Activated gamma-delta T cell (primary cell): Measurements from ENCODE around the gene LUC7L2.
"Not testable (repeated sequence)": the region's sequence is repeated elsewhere in the genome, so short reads cannot be mapped to it uniquely, and the experiment has no call there.

Experiments used
- DNase-seq: peaks from one replicate; lab custom pipeline; 2025; lab: John Stamatoyannopoulos, UW

LUC7L2 gene

DNA sequence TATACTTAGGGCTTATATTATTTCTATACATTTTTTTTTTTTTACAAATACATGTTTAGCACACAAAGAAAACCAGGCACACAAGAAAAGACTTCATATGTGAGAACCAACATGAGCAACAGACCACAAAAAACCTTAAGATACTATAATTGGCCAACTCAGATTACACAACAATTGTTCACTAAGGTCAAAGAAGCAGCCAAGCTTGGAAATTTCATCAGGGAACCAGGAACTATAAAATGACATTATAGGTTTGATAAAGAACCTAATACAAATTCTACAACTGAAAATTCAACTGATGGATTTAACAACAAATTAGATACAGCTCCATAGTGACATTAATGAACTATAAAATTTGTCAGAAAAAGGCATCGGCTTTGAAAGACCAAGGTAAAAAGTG lies 4.4 kb upstream of the LUC7L2 start:
- no peak for DNase-seq

DNA sequence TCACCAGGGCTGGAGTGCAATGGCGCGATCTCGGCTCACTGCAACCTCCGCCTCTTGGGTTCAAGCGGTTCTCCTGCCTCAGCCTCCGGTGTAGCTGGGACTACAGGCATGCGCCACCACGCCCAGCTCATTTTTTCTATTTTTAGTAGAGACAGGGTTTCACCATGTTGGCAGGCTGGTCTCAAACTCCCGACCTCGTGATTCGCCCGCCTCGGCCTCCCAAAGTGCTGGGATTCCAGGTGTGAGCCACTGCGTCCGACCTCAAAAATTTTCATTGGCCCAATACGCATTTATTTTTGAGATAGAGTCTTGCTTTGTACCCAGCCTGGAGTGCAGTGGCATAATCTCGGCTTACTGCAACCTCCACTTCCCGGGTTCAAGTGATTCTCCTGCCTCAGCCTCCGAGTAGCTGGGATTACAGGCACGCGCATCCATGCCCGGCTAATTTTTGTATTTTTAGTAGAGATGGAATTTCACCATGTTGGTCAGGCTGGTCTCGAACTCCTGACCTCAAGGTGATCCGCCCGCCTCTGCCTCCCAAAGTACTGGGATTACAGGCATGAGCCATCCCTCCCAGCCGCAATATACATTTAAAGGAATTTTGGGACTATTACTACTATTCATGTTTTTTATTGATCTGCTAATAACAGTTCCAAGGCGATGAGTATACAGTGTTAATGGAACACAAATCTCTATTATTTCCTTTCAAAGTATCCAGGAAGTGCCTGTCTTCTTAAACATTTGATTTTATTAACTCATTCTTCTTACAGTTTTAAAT lies 1.8 kb upstream of the LUC7L2 start:
- not testable (repeated sequence) for DNase-seq

DNA sequence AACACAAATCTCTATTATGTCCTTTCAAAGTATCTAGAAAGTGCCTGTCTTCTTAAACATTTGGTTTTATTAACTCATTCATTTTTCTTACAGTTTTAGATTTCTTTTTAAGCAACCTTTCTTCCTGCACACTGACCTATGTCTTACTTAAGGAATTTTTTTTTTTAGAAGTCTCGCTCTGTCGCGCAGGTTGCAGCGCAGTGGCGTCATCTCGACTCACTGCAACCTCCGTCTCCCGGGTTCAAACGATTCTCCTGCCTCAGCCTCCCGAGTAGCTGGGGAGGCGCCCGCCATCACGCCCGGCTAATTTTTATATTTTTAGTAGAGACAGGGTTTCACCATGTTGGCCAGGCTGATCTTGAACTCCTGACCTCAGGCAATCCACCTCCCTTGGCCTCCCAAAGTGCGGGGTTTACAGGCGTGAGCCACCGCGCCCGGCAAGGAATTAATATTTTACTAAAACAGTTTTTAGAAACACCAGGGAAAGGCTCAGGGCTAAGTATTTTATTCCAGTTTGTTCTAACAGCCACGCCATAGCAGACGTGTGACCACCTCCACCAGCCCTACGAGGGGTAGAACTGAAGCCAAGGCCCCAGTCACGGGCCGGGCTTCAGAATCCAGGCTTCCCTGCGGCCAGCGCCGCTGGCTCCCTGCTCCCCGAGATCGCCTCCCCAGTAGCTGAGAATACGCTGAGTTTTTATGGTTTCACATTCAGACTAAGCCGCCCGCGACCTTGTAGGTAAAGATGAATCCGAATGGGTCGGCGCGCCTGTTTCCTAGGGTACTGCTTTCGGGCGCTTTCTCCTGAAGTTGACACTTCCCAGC lies 941 bp upstream of the LUC7L2 start:
- no peak for DNase-seq

DNA sequence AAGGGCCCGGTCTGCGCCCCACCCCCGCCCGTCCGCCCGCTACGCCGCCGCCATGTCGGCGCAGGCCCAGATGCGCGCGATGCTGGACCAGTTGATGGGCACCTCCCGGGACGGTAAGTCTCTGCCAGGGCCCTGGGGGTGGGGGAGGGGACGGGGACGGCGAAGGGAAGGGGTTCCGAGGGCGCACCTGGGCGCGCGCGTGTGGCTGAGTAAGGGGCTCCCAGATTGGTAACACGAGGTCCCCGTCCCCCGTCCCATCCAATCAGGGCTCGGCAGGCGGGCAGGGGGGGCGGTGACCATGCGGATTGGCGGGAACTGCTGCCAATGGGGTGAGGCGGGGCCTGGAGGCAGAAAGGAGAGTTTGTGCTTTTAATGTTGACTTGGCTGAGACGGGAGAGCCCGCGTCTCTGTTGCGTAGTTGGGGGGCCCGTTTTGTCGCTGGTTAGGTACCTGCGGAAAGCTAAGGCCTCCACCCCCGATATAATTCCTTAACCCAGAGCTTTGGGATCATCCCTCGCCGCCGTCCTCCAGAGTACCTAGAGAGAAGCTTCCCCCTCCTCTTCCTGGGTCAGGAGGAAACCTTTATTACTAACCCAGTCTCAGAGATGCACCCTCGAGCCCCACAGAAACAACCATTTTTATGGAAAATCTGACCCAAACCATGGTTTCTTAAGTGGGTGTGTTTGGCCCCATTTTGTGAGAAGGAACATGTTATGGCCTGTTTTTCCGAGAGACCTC lies 685 bp downstream of the LUC7L2 start:
- peak; percentile 95 for DNase-seq

DNA sequence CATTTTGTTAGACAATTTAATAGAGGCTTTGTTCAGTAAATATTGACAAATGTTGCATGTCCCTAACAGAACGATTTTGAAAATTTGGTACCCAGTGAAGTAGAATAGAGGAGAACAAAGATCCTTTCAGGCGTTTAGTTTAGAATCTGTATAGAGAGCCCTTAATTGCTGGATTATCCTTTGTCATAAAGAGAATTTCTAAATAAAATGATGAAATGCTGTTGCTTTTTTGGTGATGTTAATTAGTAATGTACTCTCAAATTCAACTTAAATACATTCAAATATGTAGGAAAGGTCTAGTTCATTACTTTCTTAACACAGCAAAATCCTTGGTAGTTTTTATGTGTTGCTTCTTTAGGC lies 1.2 kb downstream of the LUC7L2 start:
- DNase-seq: no peak

DNA sequence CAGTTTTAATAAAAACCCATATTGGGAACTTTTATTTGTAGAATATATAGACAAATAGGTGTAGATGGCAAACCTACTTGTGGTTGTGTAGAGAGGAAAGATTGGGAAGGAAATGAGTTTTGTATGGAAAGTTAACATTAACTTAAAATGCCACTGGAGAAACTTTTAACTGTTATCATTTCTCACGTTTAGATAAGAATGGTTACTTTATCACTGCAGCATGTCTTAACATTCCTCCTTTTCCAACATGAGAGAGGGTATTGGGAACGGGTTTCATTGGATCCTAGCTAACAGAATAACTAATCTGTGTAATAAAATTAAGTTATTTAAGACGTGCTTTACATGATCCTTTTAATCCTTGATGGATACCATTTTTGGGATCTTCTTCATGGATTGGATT lies 1.8 kb downstream of the LUC7L2 start:
- DNase-seq: no peak

DNA sequence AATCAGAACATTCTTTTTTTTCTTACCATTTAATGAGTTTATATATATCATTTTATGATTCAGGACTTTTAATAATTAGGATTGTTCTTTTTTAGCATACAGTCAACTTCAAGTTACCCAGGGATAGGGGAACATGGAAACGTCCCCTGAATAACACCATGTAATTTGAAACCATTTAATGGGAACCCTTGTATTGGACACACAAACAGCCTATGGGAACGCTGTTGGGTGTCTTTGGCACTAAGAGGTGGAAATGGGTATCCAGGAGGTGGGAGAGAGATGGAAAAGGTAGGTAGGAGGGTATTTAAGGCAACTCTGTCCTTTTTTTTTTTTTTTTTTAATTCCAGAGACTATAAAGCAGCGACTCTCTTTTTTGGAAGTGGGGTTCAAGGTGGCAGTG lies 2.6 kb downstream of the LUC7L2 start:
- no peak for DNase-seq

DNA sequence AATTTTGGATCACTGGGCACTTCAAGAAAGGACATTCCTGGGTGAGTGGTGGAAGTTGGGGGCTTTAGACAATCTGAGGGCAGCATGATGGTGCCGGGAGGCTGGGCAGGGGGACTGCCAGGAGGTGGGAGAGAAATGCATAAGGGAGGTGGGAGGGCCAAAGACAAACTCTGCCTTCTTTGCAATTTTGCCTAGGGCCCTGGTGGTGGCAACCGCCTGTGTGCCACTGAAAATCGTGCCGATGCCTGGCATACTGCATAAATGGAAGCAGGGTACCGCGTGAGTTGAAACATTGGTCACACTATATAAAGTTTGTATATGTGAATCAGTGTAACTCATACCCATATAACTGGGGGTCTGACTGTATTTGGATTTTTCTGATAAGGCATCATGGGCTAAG lies 3.3 kb downstream of the LUC7L2 start:
- DNase-seq: no peak

DNA sequence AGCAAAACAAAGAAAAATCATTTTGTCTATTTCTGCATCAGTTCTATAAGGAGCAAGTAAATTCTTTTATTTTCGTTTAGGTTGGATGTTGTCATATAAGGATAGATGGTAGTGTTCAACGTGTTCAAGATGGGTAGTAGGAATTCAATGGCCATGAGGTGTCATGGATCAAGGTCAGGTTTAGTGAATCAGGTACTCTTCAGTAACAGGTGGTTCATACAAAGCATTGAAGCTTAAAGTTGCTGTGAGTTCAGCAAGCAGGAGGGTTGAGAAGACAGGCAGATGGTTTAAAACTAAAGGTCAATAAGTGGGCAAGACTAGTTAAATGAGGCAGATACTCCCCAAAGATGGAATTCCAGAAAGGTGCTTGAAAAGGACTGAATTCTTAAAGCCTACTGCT lies 5.6 kb downstream of the LUC7L2 start:
- DNase-seq: no peak

DNA sequence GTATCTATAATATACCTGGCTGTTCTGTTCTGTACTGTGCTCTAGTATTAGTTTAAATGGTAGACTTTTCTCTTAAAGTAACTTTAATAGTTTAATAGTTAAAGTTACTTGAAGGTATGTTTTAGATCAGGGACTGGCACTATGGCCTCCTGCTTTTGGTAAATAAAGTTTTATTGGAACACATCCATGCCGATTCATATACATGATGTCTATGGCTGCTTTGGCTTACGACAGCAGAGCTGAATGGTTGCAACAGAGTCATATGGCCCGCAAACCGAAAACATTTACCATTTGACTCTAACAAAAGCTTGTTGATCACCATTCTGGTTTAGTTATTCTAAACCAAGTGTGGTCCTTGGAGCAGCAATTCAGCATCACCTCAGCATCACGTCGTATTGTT lies 6.7 kb downstream of the LUC7L2 start:
- DNase-seq: no peak

DNA sequence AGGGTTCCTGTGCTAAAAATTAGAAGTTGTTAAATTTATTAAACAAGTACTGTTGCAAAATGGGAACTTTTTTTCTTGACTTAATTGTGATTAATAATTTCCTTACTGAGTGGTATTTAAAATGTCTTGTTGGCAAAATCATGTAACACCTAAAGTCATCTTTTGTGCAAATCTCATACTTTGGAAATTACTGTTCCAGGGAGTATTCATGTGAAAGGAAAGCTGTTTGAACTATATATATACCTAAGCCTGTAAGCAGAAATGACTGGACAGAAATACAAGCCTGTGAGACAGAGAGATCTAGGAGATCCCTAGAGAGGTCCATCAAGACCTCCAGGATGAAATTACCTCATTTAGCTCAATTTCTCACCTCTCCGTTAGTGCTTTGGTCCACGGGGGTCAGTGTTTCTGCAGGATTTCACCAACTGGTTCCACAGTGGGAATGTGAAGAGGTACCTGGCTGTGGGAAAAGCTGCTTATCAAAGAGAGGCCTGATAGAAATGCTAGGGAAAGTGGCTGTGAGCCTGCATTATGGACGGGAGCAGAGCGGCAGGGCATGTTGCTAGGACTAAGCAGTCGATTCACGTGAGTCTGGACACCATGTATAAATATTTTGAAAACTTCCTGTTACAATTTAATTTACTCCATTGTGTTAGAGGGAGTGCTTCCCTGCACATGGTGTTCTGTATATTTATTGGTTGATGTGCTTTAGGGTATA lies 7.9 kb downstream of the LUC7L2 start:
- no peak for DNase-seq

DNA sequence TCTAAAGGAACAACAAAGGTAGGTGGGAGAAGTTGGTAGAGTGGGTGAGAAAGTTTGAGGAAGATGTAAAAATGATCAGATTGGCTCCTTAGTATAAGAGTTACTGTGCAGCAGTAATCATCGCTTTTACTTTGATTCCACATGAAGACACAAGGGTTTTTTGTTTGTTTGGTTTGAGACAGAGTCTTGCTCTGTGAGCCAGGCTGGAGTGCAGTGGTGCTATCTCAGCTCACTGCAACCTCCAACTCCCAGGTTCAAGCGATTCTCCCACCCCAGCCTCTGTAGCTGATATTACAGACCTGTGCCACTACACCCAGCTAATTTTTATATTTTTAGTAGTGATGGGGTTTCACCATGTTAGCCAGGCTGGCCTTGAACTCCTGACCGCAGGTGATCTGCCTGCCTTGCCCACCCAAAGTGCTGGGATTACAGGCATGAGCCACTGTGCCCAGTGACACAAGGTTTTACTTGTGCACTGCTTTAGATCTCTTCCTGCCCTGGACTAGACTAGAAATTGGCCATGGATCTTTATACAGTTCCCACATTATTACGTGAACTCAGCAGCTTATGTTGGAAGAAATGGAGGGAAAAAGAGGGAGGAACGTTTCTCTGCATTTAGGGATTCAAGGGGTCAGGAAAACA lies 10.7 kb downstream of the LUC7L2 start:
- no peak for DNase-seq

DNA sequence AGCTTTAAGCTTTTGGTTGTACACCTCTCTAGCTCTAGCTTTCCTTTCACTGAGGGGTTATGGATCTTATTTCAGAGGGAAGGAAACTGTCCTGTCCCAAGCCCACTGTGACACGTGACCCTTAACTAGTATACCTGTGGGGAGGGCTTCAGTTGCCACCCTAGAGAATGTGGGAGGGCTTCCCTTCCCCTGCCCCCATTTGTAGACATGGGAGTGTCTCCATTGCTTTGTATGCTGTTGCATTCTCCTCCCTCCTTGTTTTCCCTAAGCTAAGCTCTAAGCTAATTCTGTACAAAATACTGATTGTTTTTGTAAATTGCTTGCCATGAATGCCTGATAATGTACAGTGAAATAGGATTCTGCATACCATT lies 11.2 kb downstream of the LUC7L2 start:
- DNase-seq: no peak

DNA sequence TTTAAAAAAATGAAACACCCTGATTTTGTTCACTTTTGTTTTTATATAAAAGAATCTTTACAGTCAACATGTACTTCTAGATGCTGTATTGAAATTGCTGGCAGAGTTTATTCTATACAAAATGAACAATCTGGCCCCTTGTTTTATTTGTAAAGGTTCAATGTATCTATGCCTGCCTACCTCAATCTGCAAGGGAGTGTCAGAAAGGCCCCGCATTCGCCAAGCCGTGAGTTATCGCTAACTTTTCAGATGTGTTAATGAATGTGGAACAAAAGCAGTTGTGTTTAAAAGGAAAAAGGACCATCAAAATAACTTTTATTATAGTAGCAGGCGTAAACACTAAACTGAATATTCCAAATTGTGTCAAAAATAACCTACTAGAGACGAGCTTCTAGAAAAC lies 14.6 kb downstream of the LUC7L2 start:
- no peak for DNase-seq

DNA sequence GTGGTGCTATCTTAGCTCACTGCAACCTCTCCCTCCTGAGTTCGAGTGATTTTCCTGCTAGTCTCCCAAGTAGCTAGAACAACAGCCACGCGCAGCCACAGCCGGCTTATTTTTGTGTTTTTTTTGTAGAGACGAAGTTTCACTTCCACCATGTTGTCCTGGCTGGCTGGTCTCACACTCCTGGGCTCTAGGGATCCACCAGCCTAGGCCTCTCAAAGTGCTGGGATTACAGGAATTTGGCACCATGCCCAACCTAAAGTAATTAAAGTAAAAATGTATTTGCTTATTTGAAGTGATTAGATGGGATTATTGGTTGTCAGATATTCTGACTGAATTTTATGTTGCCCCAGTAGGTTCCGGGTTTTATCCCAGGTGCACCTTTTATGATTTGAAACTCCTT lies 22.7 kb downstream of the LUC7L2 start:
- no peak for DNase-seq

DNA sequence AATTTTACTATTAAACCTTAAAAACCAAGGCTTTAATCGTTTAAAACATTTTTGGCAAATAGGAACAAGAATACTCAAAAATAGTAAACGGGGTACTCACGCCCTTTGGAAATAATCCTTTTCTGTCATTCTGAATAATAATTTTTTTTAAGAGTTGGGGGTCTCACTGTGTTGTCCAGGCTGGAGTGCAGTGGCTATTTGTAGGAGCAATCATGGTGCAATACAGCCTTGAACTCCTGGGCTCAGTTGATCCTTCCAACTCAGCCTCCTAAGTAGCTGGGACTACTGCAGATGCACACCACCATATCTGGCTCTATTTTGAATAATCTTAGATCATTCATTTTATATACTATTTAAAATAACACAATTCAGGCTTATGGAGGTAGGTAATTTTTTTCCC lies 24.9 kb downstream of the LUC7L2 start:
- DNase-seq: no peak

DNA sequence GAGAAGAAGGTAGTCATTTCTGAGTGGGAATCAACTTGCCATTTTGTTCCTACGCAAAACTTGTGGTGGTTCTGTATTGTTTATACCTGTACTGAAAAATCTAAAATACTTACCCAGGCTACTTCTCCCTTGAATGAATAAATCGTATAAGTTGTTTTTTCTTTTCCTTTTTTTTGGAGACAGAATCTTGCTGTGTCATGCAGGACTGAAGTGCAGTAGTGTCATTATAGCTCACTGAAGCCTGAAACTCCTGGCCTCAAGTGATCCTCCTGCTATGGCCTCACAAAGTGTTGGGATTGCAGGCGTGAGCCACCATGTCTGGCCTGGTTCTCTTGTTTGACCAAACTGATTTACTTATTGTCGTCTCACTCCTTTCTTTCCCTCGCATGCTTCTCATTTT lies 27.9 kb downstream of the LUC7L2 start:
- DNase-seq: no peak

DNA sequence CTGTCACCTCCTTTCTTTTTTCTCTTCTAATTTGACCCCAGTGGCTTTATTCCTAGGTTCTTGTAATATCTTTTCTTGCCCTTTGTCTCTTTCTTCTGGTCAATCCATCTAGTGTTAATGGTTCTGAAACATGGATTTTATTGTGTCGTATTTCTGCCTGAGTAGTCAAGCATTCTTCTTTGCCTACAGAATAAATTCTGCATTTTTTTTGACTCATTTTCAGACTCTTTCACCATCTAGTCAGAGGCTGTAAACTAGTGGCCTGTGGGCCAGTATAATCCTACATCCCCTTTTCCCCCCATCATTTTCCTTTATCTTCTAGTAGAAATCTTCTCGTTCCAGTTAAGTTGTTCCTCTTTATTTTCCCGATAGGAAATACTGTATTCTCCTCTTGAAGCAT lies 29.4 kb downstream of the LUC7L2 start:
- no peak for DNase-seq

DNA sequence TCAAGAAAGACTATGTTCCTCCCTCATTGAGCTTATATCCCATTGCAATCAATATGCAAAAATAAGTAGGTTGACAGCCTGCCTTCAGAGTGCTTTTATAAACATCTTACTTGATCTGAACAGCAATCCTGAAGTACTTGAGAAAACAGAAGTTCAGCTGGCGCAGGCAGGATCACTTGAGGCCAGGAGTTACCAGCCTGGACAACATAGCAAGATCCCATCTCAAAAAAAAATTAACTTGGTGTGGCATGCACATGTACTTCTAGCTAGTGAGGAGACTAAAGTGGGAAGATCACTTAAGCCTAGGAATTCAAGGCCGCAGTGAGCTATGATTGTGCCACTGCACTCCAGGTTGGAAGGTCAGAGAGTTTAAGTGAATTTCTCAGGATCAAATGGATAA lies 30.1 kb downstream of the LUC7L2 start:
- no peak for DNase-seq

DNA sequence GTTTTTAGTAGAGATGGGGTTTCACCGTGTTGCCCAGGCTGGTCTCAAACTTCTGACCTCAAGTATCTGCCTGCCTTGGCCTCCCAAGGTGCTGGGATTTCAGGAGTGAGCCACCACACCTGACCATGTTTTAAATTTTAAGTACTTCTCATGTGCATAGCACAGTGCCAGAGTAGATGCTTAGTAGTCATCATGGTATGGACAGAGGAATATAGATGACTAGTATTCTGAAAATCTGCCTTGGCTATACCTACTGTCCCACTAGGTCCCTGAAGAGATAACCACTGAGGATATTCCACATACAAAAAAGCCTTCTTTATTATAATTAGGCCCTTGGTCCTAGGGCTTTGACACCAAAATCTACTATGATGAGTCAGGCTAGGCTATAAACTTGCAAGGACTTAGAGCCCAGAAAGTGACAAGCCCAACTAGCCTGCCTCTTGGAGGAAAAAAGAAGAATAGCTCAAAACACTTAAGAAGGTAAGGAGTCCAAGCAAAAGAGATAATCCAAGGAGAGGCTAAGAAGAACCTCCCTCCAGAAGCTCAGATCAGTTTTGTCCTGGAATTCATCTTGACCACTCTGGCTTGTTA lies 34.0 kb downstream of the LUC7L2 start:
- DNase-seq: no peak

DNA sequence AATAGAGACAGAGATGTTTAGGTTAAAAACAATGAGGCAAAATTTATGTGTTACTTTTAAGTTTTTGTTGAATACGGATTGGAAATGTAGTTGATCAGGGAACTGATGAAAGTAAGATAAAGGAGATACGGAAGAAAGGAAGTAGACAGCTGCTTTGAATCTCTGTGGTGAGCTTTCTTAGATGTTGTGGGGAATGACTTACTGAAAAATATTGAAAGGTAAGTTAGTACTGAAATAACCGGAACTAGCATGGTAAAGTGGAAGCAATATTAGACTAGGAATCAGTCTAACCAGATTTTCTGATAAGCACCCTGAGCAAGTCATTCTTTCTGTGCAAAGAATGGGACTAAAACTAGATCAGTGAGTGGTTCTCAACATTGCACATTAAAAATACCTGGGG lies 34.8 kb downstream of the LUC7L2 start:
- DNase-seq: no peak
